OCI-LY1 (cell line): ENCODE measurements around the gene SHLD1.

ENCODE experiments used
- H2AFZ ChIP-seq: fragments of 200-600 bp; sonication (generic), shearing (Covaris generic); 2 replicates; pipeline ENCODE4 v1.6.0; 2014; ENCODE audit warnings: antibody characterized with exemption, mild to moderate bottlenecking, low read length
- H3F3A ChIP-seq: fragments of 200-600 bp; sonication (generic), shearing (Covaris generic); 2 replicates; pipeline ENCODE4 v1.6.0; 2014; ENCODE audit warnings: mild to moderate bottlenecking, antibody characterized with exemption, low read length, moderate library complexity; ENCODE audit not compliant: insufficient read depth
- H3K27ac ChIP-seq: fragments of 200-600 bp; sonication (generic); 2 replicates; pipeline ENCODE4 v1.5.1; 2014; ENCODE audit warnings: low read length, mixed run types, mild to moderate bottlenecking, low read depth; ENCODE audit not compliant: poor library complexity, severe bottlenecking
- H3K27me3 ChIP-seq: fragments of 200-600 bp; sonication (generic); 2 replicates; pipeline ENCODE4 v1.6.0; 2014; ENCODE audit warnings: antibody characterized with exemption, mild to moderate bottlenecking, low read length, moderate library complexity; ENCODE audit not compliant: insufficient read depth
- H3K36me3 ChIP-seq: fragments of 200-600 bp; sonication (generic); 2 replicates; pipeline ENCODE4 v1.6.1; 2014; ENCODE audit warnings: mild to moderate bottlenecking, antibody characterized with exemption, low read length, moderate library complexity, mixed read lengths; ENCODE audit not compliant: insufficient read depth
- H3K4me1 ChIP-seq: fragments of 200-600 bp; sonication (generic); 2 replicates; pipeline ENCODE4 v1.5.1; 2014; ENCODE audit warnings: mild to moderate bottlenecking, low read length, moderate library complexity; ENCODE audit not compliant: insufficient read depth, severe bottlenecking
- H3K4me2 ChIP-seq: fragments of 200-600 bp; sonication (generic), shearing (Covaris generic); 2 replicates; pipeline ENCODE4 v1.6.1; 2014; ENCODE audit warnings: low read length
- H3K4me3 ChIP-seq: fragments of 200-600 bp; sonication (generic); 2 replicates; pipeline ENCODE4 v1.5.1; 2014; ENCODE audit warnings: low read length, low read depth, mild to moderate bottlenecking, mixed read lengths; ENCODE audit not compliant: poor library complexity, severe bottlenecking
- H3K79me2 ChIP-seq: fragments of 200-600 bp; shearing (Covaris generic); 2 replicates; pipeline ENCODE4 v1.6.1; 2016; ENCODE audit warnings: mixed run types, low read length, mixed read lengths; ENCODE audit not compliant: insufficient read depth
- H3K9ac ChIP-seq: fragments of 200-600 bp; sonication (generic), shearing (Covaris generic); 2 replicates; pipeline ENCODE4 v1.6.1; 2014; ENCODE audit warnings: mild to moderate bottlenecking, low read length, mixed read lengths
- H3K9me2 ChIP-seq: fragments of 200-600 bp; sonication (generic), shearing (Covaris generic); 2 replicates; pipeline ENCODE4 v1.6.1; 2014; ENCODE audit warnings: low read depth, mild to moderate bottlenecking, low read length, mixed read lengths
- H3K9me3 ChIP-seq: fragments of 200-600 bp; shearing (Covaris generic); 2 replicates; pipeline ENCODE4 v1.6.1; 2014; ENCODE audit warnings: low read length, mixed read lengths
- H4K20me1 ChIP-seq: fragments of 200-600 bp; sonication (generic), shearing (Covaris generic); 2 replicates; pipeline ENCODE4 v1.6.0; 2016; ENCODE audit warnings: mild to moderate bottlenecking, low read length; ENCODE audit not compliant: insufficient read depth
- CTCF ChIP-seq: fragments of 200-600 bp; sonication (generic), shearing (Covaris generic); IDR thresholded peaks from 2 replicates; pipeline ENCODE4 v1.5.1; 2017; ENCODE audit warnings: mild to moderate bottlenecking, antibody characterized with exemption, low read length, moderate library complexity, mixed read lengths
- EZH2 ChIP-seq: fragments of 200-600 bp; sonication (generic), shearing (Covaris generic); IDR thresholded peaks from 2 replicates; pipeline ENCODE4 v1.8.0; 2017; ENCODE audit warnings: borderline replicate concordance, mixed run types, mild to moderate bottlenecking, antibody characterized with exemption, low read length, moderate library complexity, mixed read lengths

The SHLD1 gene

GRCh38 chr20:5835871-5836270 lies 85.7 kb downstream of the SHLD1 start:
- Histone ChIP-seq H3K27ac (no peak overlapping the region), H3K9me2 (no peaks in the 10 kb centered on the region), H2AFZ (no peak overlapping the region), H3F3A (no peaks in the 10 kb centered on the region), H3K9ac (no peak overlapping the region), H3K4me1 (no peaks in the 10 kb centered on the region), H3K27me3 (no peaks in the 10 kb centered on the region), H4K20me1 (no peaks in the 10 kb centered on the region), H3K9me3 (peaks cover 3% of the 10 kb centered on the region), H3K4me2 (no peak overlapping the region), H3K79me2 (no peaks in the 10 kb centered on the region), H3K4me3 (no peak overlapping the region), H3K36me3 (peaks cover 18% of the 10 kb centered on the region)
- TF ChIP-seq EZH2 = no peak
- no peak for TF ChIP-seq CTCF

- TF ChIP-seq EZH2 (no peak), CTCF (no peak)
- Histone ChIP-seq H3K9me2 (no peaks in the 10 kb centered on the region), H2AFZ (no peak overlapping the region), H3K27me3 (no peaks in the 10 kb centered on the region), H3K9me3 (peaks cover 3% of the 10 kb centered on the region), H3K4me2 (no peak overlapping the region), H4K20me1 (no peaks in the 10 kb centered on the region), H3K27ac (no peak overlapping the region), H3K4me3 (no peak overlapping the region), H3F3A (no peaks in the 10 kb centered on the region), H3K4me1 (no peaks in the 10 kb centered on the region), H3K36me3 (peaks cover 14% of the 10 kb centered on the region), H3K9ac (no peak overlapping the region), H3K79me2 (no peaks in the 10 kb centered on the region)
Observed at GRCh38 chr20:5836569-5836968, 86.4 kb downstream of the SHLD1 start.

GRCh38 chr20:5840411-5841002 lies 90.3 kb downstream of the SHLD1 start:
- Histone ChIP-seq H3K27me3 (no peaks in the 10 kb centered on the region), H3K4me2 (no peak overlapping the region), H4K20me1 (no peaks in the 10 kb centered on the region), H3K4me3 (no peak overlapping the region), H3K9me2 (no peaks in the 10 kb centered on the region), H3K9ac (no peak overlapping the region), H3K79me2 (no peaks in the 10 kb centered on the region), H3K27ac (no peak overlapping the region), H3F3A (no peaks in the 10 kb centered on the region), H3K36me3 (0 out of 2 replicates have a peak, but pooled peaks cover under 1% of the 10 kb centered on the region), H2AFZ (no peak overlapping the region), H3K4me1 (no peaks in the 10 kb centered on the region), H3K9me3 (no peaks in the 10 kb centered on the region)
- TF ChIP-seq CTCF (no peak), EZH2 (no peak)
